Central memory CD8-positive, alpha-beta T cell (primary cell): ENCODE measurements around the gene ANK2.

Experiments
- ATAC-seq: fragments of 150-1000 bp; cut with Tn5 transposase; replicated peaks from 2 replicates; pipeline ENCODE4 v1.10.0; 2022; ENCODE audit warnings: mild to moderate bottlenecking, moderate FRiP score, moderate number of reproducible peaks; ENCODE audit not compliant: poor library complexity, severe bottlenecking; ENCODE audit errors: extremely low read depth
- DNase-seq, 2 donors: peaks; one replicate each; pipeline ENCODE4 v3.0.0; 2021; ENCODE audit warnings: low spot score in 2 of 2
- H3K27ac Mint-ChIP-seq: one replicate; pipeline ENCODE4 v1.8.0; 2022; ENCODE audit warnings: low read depth, mild to moderate bottlenecking, moderate library complexity, mixed read lengths
- H3K27me3 Mint-ChIP-seq: one replicate; pipeline ENCODE4 v1.8.0; 2022; ENCODE audit warnings: mixed read lengths
- H3K36me3 Mint-ChIP-seq: one replicate; pipeline ENCODE4 v1.8.0; 2022; ENCODE audit warnings: mild to moderate bottlenecking, moderate library complexity, mixed read lengths; ENCODE audit not compliant: insufficient read depth
- H3K4me1 Mint-ChIP-seq: one replicate; pipeline ENCODE4 v1.8.0; 2022; ENCODE audit warnings: mixed read lengths
- H3K4me3 Mint-ChIP-seq: one replicate; pipeline ENCODE4 v1.8.0; 2022; ENCODE audit warnings: mild to moderate bottlenecking, moderate library complexity, mixed read lengths
- H3K9me3 Mint-ChIP-seq: one replicate; pipeline ENCODE4 v1.8.0; 2022; ENCODE audit warnings: mixed read lengths

Gene ANK2

DNA sequence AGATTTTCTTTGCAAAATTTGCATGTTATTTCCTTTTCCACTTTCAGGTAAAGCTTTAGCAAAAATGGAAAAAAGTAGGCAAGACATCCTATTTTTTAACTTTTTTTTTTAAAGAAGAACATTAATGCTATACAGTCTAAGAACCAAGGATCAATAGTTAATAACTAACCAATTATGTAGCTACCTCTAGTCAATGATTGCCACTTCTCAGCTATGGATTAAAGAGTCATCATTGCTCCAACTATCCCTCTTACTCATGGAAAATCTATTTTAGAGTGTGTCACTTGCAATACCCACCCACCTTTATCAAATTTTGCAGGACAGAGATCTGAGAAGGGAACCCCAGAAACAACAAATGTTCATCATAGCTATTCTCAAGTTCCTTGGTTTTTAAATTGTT lies 223.1 kb downstream of the ANK2 start:
- ATAC-seq (no peak), DNase-seq (no peak)
- Mint-ChIP-seq H3K4me3 (no peak overlapping the region), H3K27me3 (peaks cover 26% of the 10 kb centered on the region), H3K27ac (no peak overlapping the region), H3K4me1 (no peaks in the 10 kb centered on the region), H3K9me3 (no peaks in the 10 kb centered on the region), H3K36me3 (no peaks in the 10 kb centered on the region)

DNA sequence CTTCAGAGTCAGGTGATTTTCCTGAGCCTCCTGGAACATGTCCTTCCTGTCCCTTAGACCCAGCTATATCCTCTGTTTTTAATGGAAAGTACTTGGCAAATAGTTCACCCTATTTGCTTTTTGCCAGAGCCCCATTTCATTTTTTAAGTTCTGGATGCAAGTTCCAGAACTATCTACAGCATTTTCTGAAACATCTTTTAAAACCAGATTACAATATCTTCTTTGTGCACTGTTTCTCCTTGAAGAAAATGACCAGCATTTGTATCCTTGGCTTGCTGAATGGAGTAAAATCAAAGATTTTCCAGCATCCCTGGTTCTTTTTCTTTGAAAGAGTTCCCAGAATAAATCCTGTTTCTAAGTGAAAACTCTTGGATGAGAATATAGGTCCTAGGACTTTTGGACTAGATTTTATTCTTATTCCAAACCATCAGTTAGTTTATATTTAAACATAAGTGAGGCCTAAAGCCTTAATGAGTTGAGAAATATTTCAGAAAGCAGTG lies 224.3 kb downstream of the ANK2 start:
- Mint-ChIP-seq H3K27ac (no peak overlapping the region), H3K9me3 (no peaks in the 10 kb centered on the region), H3K4me1 (no peaks in the 10 kb centered on the region), H3K36me3 (no peaks in the 10 kb centered on the region), H3K27me3 (peaks cover 31% of the 10 kb centered on the region), H3K4me3 (no peak overlapping the region)
- ATAC-seq = no peak
- no peak for DNase-seq

DNA sequence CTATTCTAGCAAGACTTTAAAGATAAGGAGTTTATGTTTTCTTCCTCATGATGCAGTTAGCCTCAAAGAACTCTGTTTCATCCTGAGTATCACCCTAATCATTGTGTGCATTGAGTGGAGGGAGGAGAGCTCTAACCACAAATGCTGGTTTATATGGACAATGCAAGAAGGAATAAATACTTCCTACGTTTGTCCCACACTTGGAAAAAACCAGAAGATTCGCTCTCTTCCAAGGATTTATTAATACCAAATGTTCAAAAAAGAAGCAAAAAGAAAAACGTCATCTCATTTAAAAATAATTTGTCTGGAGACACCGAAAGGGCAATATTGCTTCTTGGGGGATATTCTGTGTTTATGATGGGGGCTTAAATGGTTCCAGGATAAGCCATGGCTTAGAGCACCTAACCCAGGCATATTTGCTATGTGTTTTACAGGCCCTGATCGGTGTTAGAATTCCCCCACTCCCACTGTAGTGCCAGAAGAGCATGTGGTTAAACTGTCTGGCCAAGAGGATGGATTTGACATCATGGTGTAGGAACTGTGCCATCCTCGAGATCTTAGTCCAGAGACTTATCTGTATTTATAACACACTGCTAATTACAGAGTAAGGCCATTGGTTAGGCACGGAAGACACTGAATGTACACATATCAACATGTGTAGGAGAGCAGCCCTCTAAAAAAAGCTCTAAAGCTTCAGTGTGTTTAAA lies 227.2 kb downstream of the ANK2 start:
- H3K9me3 Mint-ChIP-seq = no peaks in the 10 kb centered on the region
- H3K36me3 Mint-ChIP-seq = no peaks in the 10 kb centered on the region
- no peak overlapping the region for H3K27ac Mint-ChIP-seq
- H3K4me1 Mint-ChIP-seq = no peaks in the 10 kb centered on the region
- ATAC-seq = no peak
- H3K27me3 Mint-ChIP-seq = peaks cover 24% of the 10 kb centered on the region
- no peak for DNase-seq
- H3K4me3 Mint-ChIP-seq = no peak overlapping the region

DNA sequence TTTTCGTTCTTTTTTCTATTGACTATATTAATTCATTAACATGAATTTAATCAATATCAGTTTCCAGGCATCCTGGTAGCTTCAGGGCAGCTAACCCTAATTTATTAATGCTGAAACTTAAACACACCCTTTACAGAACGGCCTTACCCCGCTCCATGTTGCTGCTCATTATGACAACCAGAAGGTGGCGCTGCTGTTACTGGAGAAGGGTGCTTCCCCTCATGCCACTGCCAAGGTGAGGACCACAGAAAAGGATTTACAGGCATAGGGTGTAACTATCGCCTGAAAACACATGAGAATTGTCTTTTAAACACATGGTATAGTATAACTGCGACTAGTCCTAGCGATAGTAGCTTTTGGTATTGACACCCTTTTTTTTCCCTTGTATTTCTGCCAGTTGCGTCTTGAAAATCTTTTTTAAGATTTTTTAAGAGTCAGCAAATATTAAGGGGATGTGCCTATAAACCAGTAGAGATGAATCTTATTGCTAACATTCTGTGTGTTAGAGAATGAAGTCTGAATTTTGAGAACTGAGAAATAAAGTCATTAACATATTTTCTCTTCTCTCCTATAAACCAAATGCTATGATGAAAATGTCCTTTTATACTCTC lies 229.0 kb downstream of the ANK2 start:
- Mint-ChIP-seq H3K9me3 (no peaks in the 10 kb centered on the region), H3K36me3 (no peaks in the 10 kb centered on the region), H3K4me1 (no peaks in the 10 kb centered on the region), H3K27ac (no peak overlapping the region), H3K27me3 (peaks cover 22% of the 10 kb centered on the region), H3K4me3 (no peak overlapping the region)
- ATAC-seq = peak; percentile 50
- DNase-seq = no peak

DNA sequence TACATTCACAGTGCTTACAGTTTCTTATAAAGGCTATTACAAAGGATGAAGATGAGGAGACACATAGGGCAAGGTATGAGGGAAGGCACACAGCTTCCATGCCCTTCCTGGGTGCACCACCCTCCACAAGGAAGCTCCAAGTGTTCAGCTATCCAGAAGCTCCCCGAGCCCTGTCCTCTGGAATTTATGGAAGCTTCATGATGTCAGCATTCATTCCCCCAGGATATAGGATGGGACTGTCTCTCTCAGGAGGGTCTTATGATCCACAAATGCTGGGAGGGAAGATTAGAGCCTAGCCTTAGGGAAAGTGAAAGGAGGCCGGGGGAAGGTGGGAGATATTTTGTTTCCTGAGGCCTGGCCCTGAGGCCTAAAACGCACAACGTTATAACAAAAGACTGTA lies 236.0 kb downstream of the ANK2 start:
- H3K4me3 Mint-ChIP-seq = no peak overlapping the region
- DNase-seq = no peak
- no peak for ATAC-seq
- H3K9me3 Mint-ChIP-seq = no peaks in the 10 kb centered on the region
- H3K36me3 Mint-ChIP-seq = no peaks in the 10 kb centered on the region
- no peaks in the 10 kb centered on the region for H3K27me3 Mint-ChIP-seq
- no peak overlapping the region for H3K27ac Mint-ChIP-seq
- H3K4me1 Mint-ChIP-seq = no peaks in the 10 kb centered on the region

DNA sequence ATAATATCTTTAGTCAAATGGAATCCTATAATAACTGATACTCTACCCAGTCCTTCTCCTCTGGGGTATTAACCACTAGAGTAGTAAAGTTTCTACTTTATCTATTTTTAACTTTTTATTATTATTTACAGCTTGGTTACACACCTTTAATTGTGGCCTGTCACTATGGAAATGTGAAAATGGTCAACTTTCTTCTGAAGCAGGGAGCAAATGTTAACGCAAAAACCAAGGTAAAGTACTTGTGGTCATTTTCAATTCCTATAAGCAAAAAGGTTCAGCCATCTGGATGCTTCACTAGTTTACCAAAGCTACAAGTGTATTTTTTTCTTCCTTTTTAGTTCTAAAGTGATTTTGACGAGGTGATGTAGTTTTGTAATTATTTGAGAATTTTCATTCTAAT lies 238.8 kb downstream of the ANK2 start:
- no peak overlapping the region for H3K4me3 Mint-ChIP-seq
- no peaks in the 10 kb centered on the region for H3K4me1 Mint-ChIP-seq
- H3K27me3 Mint-ChIP-seq = peaks cover 21% of the 10 kb centered on the region
- no peaks in the 10 kb centered on the region for H3K9me3 Mint-ChIP-seq
- DNase-seq = no peak
- H3K36me3 Mint-ChIP-seq = no peaks in the 10 kb centered on the region
- ATAC-seq = no peak
- H3K27ac Mint-ChIP-seq = no peak overlapping the region

DNA sequence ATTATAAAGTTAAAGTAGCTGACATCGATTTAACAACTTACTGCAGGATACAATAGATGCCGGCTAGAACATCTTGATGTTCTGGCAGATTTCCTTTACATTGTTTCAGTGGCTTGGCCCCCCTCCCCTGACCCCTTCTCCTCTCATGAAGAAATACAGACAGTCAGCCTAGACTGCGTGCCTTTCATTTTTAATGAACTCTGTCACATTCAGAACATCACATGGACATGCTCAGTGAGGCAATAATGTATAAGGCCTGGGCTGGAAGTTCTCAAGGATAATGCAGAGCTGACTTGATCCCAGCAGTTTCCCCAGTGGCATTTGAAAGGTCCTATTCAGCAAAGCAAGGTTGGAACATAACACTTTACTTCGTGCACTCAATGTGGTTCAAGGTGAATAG lies 239.2 kb downstream of the ANK2 start:
- H3K4me3 Mint-ChIP-seq = no peak overlapping the region
- peaks cover 26% of the 10 kb centered on the region for H3K27me3 Mint-ChIP-seq
- H3K4me1 Mint-ChIP-seq = no peaks in the 10 kb centered on the region
- DNase-seq (no peak), ATAC-seq (no peak)
- no peaks in the 10 kb centered on the region for H3K9me3 Mint-ChIP-seq
- no peaks in the 10 kb centered on the region for H3K36me3 Mint-ChIP-seq
- H3K27ac Mint-ChIP-seq = no peak overlapping the region

DNA sequence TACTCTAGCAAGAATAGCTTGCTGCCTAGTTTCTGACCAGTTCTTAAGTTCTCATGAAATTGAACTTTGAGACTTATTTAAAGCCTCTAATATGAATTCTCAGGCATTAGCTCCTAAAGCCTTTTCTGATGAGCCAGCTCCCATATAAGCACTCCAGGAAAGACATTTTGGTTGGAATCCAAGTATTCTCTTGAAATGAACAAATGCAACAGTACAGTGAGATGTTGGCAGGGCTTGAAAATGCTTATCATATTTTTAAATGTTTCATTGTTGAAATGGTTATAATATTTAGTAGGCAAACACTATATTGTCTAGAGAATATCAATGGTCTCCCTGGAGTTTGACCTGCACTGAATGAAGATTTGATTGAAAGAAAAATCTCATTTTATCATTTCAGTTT lies 240.3 kb downstream of the ANK2 start:
- DNase-seq = no peak
- no peak for ATAC-seq
- Mint-ChIP-seq H3K27me3 (peaks cover 31% of the 10 kb centered on the region), H3K4me1 (no peaks in the 10 kb centered on the region), H3K9me3 (no peaks in the 10 kb centered on the region), H3K27ac (no peak overlapping the region), H3K36me3 (no peaks in the 10 kb centered on the region), H3K4me3 (no peak overlapping the region)

DNA sequence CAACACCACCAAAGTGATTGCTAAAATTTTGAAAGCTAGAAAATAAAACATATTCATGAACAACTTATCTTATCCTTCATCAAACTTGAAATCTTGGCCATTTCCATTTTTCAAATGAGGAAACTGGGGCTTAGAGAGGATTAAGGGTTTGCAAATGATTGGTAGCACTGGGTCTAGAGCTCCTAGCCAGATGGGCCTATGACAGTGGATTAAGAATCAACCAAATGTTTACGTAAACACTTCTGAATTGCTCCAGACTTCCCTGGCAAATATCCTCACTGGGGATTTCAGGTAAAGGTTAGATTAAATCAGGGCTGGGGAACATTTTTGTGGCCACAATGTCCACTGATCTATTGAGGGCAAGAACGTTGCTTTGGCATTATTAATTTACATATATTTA lies 241.2 kb downstream of the ANK2 start:
- Mint-ChIP-seq H3K4me3 (no peak overlapping the region), H3K9me3 (no peaks in the 10 kb centered on the region), H3K27me3 (peaks cover 31% of the 10 kb centered on the region), H3K36me3 (no peaks in the 10 kb centered on the region), H3K4me1 (no peaks in the 10 kb centered on the region), H3K27ac (no peak overlapping the region)
- no peak for DNase-seq
- no peak for ATAC-seq

DNA sequence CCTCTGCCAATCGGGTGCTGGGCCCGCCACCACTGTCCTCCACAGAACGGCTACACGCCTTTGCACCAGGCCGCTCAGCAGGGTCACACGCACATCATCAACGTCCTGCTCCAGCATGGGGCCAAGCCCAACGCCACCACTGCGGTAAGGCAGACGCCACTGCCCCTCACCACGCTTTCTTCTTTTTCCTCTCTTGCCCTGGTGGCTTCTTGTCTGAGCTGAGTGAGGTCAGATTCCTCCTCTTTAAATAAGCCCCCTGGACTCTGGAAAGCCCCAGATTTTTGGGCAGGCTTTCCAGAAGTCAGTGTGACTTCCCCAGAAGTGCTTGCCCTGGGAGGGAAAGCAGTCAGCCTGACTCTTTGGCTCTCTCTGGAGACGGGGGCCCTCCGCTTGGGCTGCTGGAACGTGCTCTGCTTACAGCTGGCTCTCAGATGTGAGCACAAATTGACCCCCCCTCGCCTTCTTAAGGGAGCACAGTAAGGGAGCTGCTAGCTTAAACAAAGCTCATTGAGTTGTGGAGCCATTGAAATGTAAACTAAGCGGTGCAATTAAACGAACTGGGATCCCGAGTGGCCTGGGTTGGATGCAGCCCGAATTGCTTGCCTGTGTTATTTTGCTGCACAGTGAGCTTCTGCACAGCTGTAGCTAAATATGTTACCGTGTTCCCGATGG lies 243.1 kb downstream of the ANK2 start:
- Mint-ChIP-seq H3K4me3 (no peak overlapping the region), H3K4me1 (no peaks in the 10 kb centered on the region), H3K27ac (no peak overlapping the region), H3K27me3 (peaks cover 31% of the 10 kb centered on the region), H3K9me3 (no peaks in the 10 kb centered on the region), H3K36me3 (no peaks in the 10 kb centered on the region)
- no peak for ATAC-seq
- DNase-seq = no peak

DNA sequence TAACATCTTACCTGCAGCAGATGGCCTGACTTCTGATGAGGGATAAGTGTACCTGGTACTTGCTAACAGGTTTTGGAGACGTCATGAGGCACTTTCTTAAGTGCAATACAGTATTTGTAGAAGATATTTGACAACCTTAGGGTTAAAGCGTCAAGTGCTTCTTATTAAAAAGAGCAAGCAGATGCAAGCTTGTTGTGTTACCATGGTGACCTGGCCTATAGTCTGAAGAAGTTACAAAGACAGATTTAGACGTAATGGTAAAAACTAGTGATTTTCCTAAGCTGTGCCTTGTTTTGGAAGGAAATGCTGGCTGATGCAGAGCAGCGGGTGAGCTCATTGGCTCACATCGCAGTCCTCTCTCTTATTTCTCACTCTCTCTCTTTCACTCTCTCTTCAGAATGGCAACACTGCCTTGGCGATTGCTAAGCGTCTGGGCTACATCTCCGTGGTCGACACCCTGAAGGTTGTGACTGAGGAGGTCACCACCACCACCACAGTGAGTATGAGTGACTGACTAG lies 243.6 kb downstream of the ANK2 start:
- ATAC-seq = no peak
- Mint-ChIP-seq H3K36me3 (no peaks in the 10 kb centered on the region), H3K9me3 (no peaks in the 10 kb centered on the region), H3K4me1 (no peaks in the 10 kb centered on the region), H3K27me3 (peaks cover 31% of the 10 kb centered on the region), H3K4me3 (no peak overlapping the region), H3K27ac (no peak overlapping the region)
- no peak for DNase-seq

DNA sequence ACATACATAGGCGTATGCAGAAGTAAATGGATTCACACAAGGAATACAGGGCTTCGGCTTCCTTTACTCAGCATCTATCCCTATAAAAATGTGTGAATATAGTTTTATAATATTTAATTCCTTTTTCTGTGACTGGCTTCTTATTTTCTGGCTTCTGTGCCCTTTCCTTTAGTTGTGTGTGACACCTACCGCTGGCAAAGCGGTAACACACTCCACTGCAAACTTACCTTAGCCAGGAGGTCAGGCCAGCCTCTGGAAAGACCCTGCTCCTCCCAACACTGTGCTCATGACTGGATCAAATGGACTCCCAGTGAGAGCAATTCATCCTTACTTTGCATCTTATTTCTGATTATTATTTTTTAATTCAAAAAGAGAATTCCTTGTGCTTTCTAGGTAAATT lies 244.2 kb downstream of the ANK2 start:
- ATAC-seq (no peak), DNase-seq (no peak)
- H3K9me3 Mint-ChIP-seq = no peaks in the 10 kb centered on the region
- no peak overlapping the region for H3K4me3 Mint-ChIP-seq
- no peaks in the 10 kb centered on the region for H3K4me1 Mint-ChIP-seq
- H3K36me3 Mint-ChIP-seq = no peaks in the 10 kb centered on the region
- no peak overlapping the region for H3K27ac Mint-ChIP-seq
- H3K27me3 Mint-ChIP-seq = peaks cover 31% of the 10 kb centered on the region

DNA sequence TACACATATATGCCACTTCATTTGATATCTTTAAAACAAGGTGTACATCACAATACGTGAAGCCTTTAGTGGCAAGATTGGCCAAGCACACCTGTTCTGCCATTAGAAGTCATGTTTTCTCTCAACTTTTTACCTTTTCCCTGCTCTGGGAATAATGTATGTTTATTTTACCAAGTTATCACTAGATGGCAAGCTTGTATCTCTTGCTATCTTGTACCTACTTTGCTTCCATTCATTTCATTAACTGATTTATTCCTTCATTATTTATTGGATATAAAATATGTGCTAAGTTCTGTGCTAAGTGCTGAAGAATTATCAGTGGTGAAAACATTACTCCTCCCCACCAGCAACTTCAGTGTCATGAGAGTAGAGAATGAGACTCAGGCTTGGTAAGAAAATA lies 245.5 kb downstream of the ANK2 start:
- no peak overlapping the region for H3K27ac Mint-ChIP-seq
- ATAC-seq (no peak), DNase-seq (no peak)
- no peaks in the 10 kb centered on the region for H3K4me1 Mint-ChIP-seq
- H3K9me3 Mint-ChIP-seq = no peaks in the 10 kb centered on the region
- peaks cover 31% of the 10 kb centered on the region for H3K27me3 Mint-ChIP-seq
- H3K36me3 Mint-ChIP-seq = no peaks in the 10 kb centered on the region
- H3K4me3 Mint-ChIP-seq = no peak overlapping the region
